ENCODE measurements around the gene HIVEP1.

DNA sequence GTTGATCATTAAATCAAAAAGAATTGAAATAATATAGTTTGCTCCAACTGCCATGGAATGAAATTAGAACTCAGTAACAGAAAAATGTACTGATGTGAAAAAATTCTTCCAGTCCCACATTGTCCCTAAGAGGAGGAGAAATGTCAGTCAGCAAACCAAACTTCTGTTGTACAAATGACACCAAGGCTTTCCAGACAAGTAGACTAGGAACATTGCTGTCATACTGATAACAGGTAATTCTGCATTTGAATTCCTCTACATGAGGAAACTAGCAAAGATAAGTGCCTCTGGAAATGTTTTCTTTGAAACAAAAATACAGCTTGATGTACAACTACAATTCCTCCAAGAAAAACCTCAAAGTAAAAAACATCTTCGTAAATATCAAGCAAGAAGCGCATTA, 90.2 kb downstream of the HIVEP1 start:
- no peak for TF ChIP-seq SUZ12 (IDR thresholded peaks at IDR 0.05; ENCODE audit: extremely low read depth, insufficient read depth, insufficient read length)
- no peak for TF ChIP-seq ZNF274 (IDR thresholded peaks at IDR 0.05; ENCODE audit: low read depth, low read length)
